ENCODE data around the gene MASP1.

MASP1 gene

DNA sequence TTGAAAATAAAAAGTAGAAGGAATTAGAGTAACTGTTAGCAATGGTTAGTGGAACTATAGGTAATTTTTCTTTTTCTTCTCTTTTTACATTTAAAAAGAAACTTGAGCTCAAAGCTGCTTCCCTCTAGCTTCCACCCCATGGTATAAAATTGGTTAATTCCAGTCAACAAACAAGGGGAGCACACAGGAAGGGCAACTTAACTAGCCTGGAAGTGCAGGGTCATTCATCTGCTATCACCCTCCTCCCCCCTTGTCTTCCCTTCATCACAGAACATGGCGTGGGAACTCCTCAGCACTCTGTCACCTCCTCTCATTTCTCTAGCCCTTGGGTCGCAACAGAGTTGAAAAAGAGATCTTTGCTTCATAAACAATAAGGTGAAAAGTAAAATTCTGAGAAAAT, 20.0 kb downstream of the MASP1 start:
- Histone ChIP-seq H4K20me1 (ENCODE audit: insufficient read depth, low read length, poor library complexity, severe bottlenecking) (no peaks in the 10 kb centered on the region), H3K9me3 (ENCODE audit: insufficient read depth, low read depth, low read length) (peaks cover 4% of the 10 kb centered on the region; the same call in 1 of the 2 replicates), H3F3A (ENCODE audit: low read depth) (no peaks in the 10 kb centered on the region), H3K4me2 (ENCODE audit: low read depth, low read length, poor library complexity, severe bottlenecking) (no peak overlapping the region), H3K4me1 (ENCODE audit: insufficient read depth, low read length, poor library complexity, severe bottlenecking) (no peaks in the 10 kb centered on the region), H2AFZ (ENCODE audit: low read length) (no peak overlapping the region), H3K4me3 (ENCODE audit: low read length, poor library complexity, severe bottlenecking) (no peak overlapping the region), H3K79me2 (ENCODE audit: insufficient read depth, low read length) (no peaks in the 10 kb centered on the region), H3K27me3 (ENCODE audit: insufficient read depth, low read length, poor library complexity, severe bottlenecking) (peaks cover 6% of the 10 kb centered on the region), H3K36me3 (ENCODE audit: insufficient read depth, low read length) (no peaks in the 10 kb centered on the region), H3K9ac (ENCODE audit: low read depth, low read length, poor library complexity, severe bottlenecking) (no peak overlapping the region), H3K9me2 (replicated peaks; ENCODE audit: low read depth, low read length) (no peaks in the 10 kb centered on the region)
- no peak for TF ChIP-seq EZH2phosphoT487 (IDR thresholded peaks at IDR 0.05; ENCODE audit: borderline replicate concordance)
- TF ChIP-seq, protein P1, sequence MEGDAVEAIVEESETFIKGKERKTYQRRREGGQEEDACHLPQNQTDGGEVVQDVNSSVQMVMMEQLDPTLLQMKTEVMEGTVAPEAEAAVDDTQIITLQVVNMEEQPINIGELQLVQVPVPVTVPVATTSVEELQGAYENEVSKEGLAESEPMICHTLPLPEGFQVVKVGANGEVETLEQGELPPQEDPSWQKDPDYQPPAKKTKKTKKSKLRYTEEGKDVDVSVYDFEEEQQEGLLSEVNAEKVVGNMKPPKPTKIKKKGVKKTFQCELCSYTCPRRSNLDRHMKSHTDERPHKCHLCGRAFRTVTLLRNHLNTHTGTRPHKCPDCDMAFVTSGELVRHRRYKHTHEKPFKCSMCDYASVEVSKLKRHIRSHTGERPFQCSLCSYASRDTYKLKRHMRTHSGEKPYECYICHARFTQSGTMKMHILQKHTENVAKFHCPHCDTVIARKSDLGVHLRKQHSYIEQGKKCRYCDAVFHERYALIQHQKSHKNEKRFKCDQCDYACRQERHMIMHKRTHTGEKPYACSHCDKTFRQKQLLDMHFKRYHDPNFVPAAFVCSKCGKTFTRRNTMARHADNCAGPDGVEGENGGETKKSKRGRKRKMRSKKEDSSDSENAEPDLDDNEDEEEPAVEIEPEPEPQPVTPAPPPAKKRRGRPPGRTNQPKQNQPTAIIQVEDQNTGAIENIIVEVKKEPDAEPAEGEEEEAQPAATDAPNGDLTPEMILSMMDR (conservative IDR thresholded peaks at IDR 0.05; ENCODE audit: low read length), result no peak

DNA sequence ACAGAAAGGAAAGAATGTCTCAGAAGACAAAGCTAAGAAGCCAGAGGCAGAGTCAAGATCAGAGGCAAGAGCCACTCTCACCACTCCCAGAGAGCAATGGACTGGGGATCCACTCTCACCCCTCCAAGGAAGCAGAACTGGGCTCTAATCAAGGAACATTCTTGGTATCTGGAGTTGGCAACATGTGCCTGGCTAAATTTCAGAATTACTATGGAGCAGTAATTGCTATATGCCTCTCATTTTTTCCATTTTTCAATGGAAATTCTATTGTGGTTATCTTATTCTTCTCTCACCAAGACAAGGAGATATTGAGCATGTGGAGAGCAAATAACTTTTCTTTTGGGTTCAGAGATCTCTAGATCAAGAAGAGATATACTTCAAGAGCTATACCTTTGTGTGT, 22.1 kb downstream of the MASP1 start:
- Histone ChIP-seq H3K9ac (ENCODE audit: low read depth, low read length, poor library complexity, severe bottlenecking) (no peak overlapping the region), H3K4me3 (ENCODE audit: low read length, poor library complexity, severe bottlenecking) (no peak overlapping the region), H3K36me3 (ENCODE audit: insufficient read depth, low read length) (no peaks in the 10 kb centered on the region), H4K20me1 (ENCODE audit: insufficient read depth, low read length, poor library complexity, severe bottlenecking) (no peaks in the 10 kb centered on the region), H3K9me3 (ENCODE audit: insufficient read depth, low read depth, low read length) (peaks cover 4% of the 10 kb centered on the region; the same call in 1 of the 2 replicates), H3K9me2 (replicated peaks; ENCODE audit: low read depth, low read length) (no peaks in the 10 kb centered on the region), H3K27me3 (ENCODE audit: insufficient read depth, low read length, poor library complexity, severe bottlenecking) (peaks cover 6% of the 10 kb centered on the region), H3K4me2 (ENCODE audit: low read depth, low read length, poor library complexity, severe bottlenecking) (no peak overlapping the region), H3K79me2 (ENCODE audit: insufficient read depth, low read length) (no peaks in the 10 kb centered on the region), H2AFZ (ENCODE audit: low read length) (no peak overlapping the region), H3K4me1 (ENCODE audit: insufficient read depth, low read length, poor library complexity, severe bottlenecking) (no peaks in the 10 kb centered on the region), H3F3A (ENCODE audit: low read depth) (no peaks in the 10 kb centered on the region)
- no peak for TF ChIP-seq EZH2phosphoT487 (IDR thresholded peaks at IDR 0.05; ENCODE audit: borderline replicate concordance)
- TF ChIP-seq, protein P1 (conservative IDR thresholded peaks at IDR 0.05; ENCODE audit: low read length), result no peak

GRCh38 chr3:187267306-187267705, 24.2 kb downstream of the MASP1 start:
- Histone ChIP-seq H3K4me1 (ENCODE audit: insufficient read depth, low read length, poor library complexity, severe bottlenecking) (no peaks in the 10 kb centered on the region), H4K20me1 (ENCODE audit: insufficient read depth, low read length, poor library complexity, severe bottlenecking) (no peaks in the 10 kb centered on the region), H3K4me3 (ENCODE audit: low read length, poor library complexity, severe bottlenecking) (no peak overlapping the region), H3K9ac (ENCODE audit: low read depth, low read length, poor library complexity, severe bottlenecking) (no peak overlapping the region), H3K4me2 (ENCODE audit: low read depth, low read length, poor library complexity, severe bottlenecking) (no peak overlapping the region), H2AFZ (ENCODE audit: low read length) (no peak overlapping the region), H3K27me3 (ENCODE audit: insufficient read depth, low read length, poor library complexity, severe bottlenecking) (peaks cover 6% of the 10 kb centered on the region), H3F3A (ENCODE audit: low read depth) (no peaks in the 10 kb centered on the region), H3K36me3 (ENCODE audit: insufficient read depth, low read length) (no peaks in the 10 kb centered on the region), H3K9me3 (ENCODE audit: insufficient read depth, low read depth, low read length) (peaks cover 4% of the 10 kb centered on the region; the same call in 1 of the 2 replicates), H3K9me2 (replicated peaks; ENCODE audit: low read depth, low read length) (no peaks in the 10 kb centered on the region), H3K79me2 (ENCODE audit: insufficient read depth, low read length) (no peaks in the 10 kb centered on the region)
- TF ChIP-seq EZH2phosphoT487 (IDR thresholded peaks at IDR 0.05; ENCODE audit: borderline replicate concordance), result no peak
- TF ChIP-seq, protein P1 (conservative IDR thresholded peaks at IDR 0.05; ENCODE audit: low read length), result no peak

All from Loucy (cell line).